Measurements from ENCODE around the gene CYB5R2. TPM values are rescaled to one million over a fixed set of nuclear protein-coding genes. Genes with fewer than 3 reads are reported as not detected.

Gene CYB5R2
- total RNA-seq, 2 experiments from 2014 or later, result 0.24 to 0.55 TPM

DNA sequence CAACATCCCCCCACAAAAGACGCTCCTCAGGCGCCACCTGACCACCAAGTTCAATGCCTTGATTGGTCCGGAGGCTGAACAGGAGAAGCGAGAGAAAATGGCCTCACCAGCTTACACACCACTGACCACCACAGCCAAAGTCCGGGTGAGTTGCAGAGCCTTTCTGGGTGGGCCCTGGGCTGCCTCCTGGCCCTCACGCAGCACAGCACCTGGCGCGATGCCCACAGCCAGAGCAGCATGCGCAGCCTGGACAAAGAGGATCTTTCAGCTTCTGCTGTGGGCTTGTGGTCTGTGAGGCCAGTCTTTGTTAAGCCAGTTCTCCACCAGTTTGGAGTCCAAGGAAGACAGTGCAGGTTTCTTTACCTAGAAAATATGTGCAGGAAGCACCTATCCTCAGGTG, 21.6 kb downstream of the CYB5R2 start:
- DNase-seq (no peak), ATAC-seq (no peak)
- Mint-ChIP-seq H3K27ac (no peak overlapping the region), H3K9me3 (ENCODE audit: insufficient read depth) (no peaks in the 10 kb centered on the region), H3K4me1 (ENCODE audit: low read depth) (no peaks in the 10 kb centered on the region), H3K4me3 (no peak overlapping the region), H3K36me3 (ENCODE audit: low read depth) (no peaks in the 10 kb centered on the region), H3K27me3 (ENCODE audit: low read depth) (no peaks in the 10 kb centered on the region)
- CTCF ChIA-PET, result no interaction called here
- POLR2A ChIA-PET, result no interaction called here

DNA sequence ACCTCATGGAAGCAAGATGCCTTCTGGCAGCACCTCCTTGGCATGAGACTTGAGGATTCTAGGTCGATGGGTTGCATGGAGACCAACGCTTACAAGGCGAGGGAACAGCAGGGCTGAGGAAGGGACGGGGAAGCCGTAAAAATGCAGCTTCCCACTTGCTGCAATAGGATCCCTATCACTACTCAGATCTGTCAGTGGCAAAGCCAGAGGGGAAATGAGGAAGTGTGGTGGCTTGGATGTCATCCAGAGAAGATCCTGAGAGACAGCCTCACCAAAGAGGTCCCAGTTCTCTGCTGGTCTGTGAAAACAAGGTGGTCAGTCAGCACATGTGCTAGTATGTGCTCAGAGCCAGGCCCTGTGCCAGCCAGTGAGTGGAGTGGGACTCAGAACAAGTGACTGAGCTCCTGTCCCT, 22.2 kb downstream of the CYB5R2 start:
- Mint-ChIP-seq H3K9me3 (ENCODE audit: insufficient read depth) (no peaks in the 10 kb centered on the region), H3K36me3 (ENCODE audit: low read depth) (no peaks in the 10 kb centered on the region), H3K4me3 (no peak overlapping the region), H3K27me3 (ENCODE audit: low read depth) (no peaks in the 10 kb centered on the region), H3K4me1 (ENCODE audit: low read depth) (no peaks in the 10 kb centered on the region), H3K27ac (no peak overlapping the region)
- DNase-seq, result no peak
- POLR2A ChIA-PET, result no interaction called here
- CTCF ChIA-PET, result interaction anchor here (1.9 kb wide), 1 partner anchor 14 kb away, joined by 5 read pairs; no protein-coding TSS in a partner anchor
- no peak for ATAC-seq

DNA sequence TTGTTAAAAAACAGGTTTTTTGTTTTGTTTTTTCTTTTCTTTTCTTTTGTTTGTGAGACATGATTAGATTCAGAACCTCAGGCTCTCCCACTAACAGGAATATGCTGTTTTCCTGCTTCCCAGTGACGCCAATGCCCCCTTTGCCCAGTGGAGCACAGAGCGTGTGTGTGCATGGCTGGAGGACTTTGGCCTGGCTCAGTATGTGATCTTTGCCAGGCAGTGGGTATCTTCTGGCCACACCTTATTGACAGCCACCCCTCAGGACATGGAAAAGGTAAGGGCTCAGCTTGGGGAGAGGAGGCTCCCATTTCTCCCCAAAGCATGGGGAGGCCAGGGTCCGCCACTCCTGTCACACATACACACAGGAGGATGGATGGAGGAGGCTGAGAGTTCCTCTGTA, 25.0 kb downstream of the CYB5R2 start:
- POLR2A ChIA-PET, result no interaction called here
- Mint-ChIP-seq H3K27ac (no peak overlapping the region), H3K4me1 (ENCODE audit: low read depth) (no peaks in the 10 kb centered on the region), H3K4me3 (no peak overlapping the region), H3K9me3 (ENCODE audit: insufficient read depth) (no peaks in the 10 kb centered on the region), H3K36me3 (ENCODE audit: low read depth) (no peaks in the 10 kb centered on the region), H3K27me3 (ENCODE audit: low read depth) (no peaks in the 10 kb centered on the region)
- ATAC-seq (no peak), DNase-seq (no peak)
- CTCF ChIA-PET, result no interaction called here

DNA sequence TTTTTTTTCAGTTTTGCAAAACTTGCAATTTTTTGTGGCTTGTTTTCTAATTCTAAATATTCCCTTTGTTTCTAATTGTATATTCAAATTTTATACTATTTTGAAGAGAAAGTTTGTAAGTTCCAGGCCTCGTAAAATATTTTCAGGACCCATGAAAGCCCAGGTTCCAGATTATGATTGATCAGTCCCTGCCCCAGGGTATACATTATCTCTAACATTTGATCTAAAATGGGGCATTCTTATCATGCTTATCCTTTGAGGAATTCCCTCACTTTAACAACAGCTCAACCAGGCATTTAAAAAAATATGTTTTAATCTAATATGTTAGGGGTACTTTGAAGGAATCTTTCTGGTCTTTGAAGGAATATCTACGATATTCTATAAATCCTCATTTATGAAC, 26.4 kb downstream of the CYB5R2 start:
- ATAC-seq, result no peak
- POLR2A ChIA-PET, result no interaction called here
- no peaks in the 10 kb centered on the region for H3K9me3 Mint-ChIP-seq (ENCODE audit: insufficient read depth)
- no peaks in the 10 kb centered on the region for H3K36me3 Mint-ChIP-seq (ENCODE audit: low read depth)
- DNase-seq, result no peak
- CTCF ChIA-PET, result interaction anchor here (0.7 to 1.3 kb wide), 2 partner anchors 11 to 20 kb away, joined by 3 read pairs; no protein-coding TSS in a partner anchor
- no peak overlapping the region for H3K27ac Mint-ChIP-seq
- H3K4me1 Mint-ChIP-seq (ENCODE audit: low read depth), result no peaks in the 10 kb centered on the region
- H3K4me3 Mint-ChIP-seq, result no peak overlapping the region
- no peaks in the 10 kb centered on the region for H3K27me3 Mint-ChIP-seq (ENCODE audit: low read depth)

DNA sequence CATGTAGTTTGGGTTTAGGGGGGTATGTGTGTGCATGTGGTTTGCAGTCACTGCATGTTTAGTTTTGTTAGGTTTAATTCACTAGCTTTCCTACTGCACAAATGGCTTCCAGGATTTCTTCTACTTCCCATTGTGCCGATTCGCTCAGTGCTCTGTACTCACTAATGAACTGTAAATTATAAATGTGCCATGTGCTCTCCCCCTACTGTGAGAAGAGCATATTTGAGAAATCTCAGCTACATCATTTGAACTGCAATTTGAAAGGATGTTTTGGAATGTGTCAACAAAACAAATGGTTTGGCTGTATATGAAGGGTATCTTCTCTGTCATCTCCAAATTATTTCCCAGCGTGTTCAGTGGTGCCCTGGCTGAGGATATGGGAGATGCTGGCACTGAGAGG, 28.1 kb downstream of the CYB5R2 start:
- ATAC-seq (no peak), DNase-seq (no peak)
- Mint-ChIP-seq H3K27ac (no peak overlapping the region), H3K4me3 (no peak overlapping the region), H3K9me3 (ENCODE audit: insufficient read depth) (no peaks in the 10 kb centered on the region), H3K36me3 (ENCODE audit: low read depth) (no peaks in the 10 kb centered on the region), H3K27me3 (ENCODE audit: low read depth) (no peaks in the 10 kb centered on the region), H3K4me1 (ENCODE audit: low read depth) (no peaks in the 10 kb centered on the region)
- ChIA-PET CTCF (interaction anchor here (0.7 kb wide), 1 partner anchor 12 kb away, joined by 3 read pairs; no protein-coding TSS in a partner anchor), POLR2A (no interaction called here)

DNA sequence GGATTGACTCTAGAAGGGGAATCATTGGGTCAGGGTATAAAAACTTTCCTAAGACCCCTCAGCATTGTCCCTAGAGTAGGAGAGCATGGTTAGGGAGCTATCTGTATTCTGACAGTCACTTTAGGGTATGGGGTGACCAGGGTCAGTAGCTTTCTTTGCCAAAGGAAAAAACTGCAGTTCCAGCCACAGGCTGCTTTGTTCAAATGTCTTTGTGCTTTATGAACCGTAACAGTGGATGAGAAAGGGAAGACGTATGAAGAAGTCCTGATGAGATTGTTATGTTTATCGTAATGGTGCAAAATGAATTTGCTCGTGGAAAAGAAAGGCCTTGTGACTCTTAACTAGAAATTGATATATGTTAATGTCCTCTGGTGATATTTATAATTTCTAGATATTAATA, 30.0 kb downstream of the CYB5R2 start:
- ChIA-PET POLR2A (no interaction called here), CTCF (interaction anchor here (0.8 to 1.0 kb wide), 2 partner anchors 14 to 21 kb away, joined by 3 to 4 read pairs; no protein-coding TSS in a partner anchor)
- Mint-ChIP-seq H3K4me1 (ENCODE audit: low read depth) (no peaks in the 10 kb centered on the region), H3K27ac (no peak overlapping the region), H3K9me3 (ENCODE audit: insufficient read depth) (no peaks in the 10 kb centered on the region), H3K4me3 (no peak overlapping the region), H3K27me3 (ENCODE audit: low read depth) (no peaks in the 10 kb centered on the region), H3K36me3 (ENCODE audit: low read depth) (no peaks in the 10 kb centered on the region)
- ATAC-seq (no peak), DNase-seq (no peak)

DNA sequence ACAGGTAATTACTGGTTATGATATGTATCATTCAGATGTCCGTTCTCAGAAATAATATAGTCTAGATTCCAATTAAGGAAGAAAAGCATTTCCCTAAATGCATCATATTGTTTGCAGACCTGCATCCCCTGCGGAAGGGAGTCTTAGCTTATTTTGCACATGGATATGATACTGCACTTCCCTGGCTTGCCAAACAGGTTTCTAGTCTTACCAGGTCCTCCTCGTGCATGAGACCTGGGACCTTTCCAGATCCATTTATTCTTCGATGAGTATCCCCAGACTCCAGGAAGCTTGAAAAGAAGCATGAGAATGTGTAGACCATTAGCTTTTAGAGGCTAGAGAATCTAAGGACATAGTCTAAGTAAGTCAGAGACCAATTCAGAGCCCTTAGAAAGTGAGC, 30.6 kb downstream of the CYB5R2 start:
- ChIA-PET POLR2A (no interaction called here), CTCF (interaction anchor here (0.8 kb wide), 1 partner anchor 20 kb away, joined by 3 read pairs; no protein-coding TSS in a partner anchor)
- DNase-seq (no peak), ATAC-seq (no peak)
- H3K27me3 Mint-ChIP-seq (ENCODE audit: low read depth), result peaks cover 2% of the 10 kb centered on the region
- no peak overlapping the region for H3K4me3 Mint-ChIP-seq
- H3K9me3 Mint-ChIP-seq (ENCODE audit: insufficient read depth), result no peaks in the 10 kb centered on the region
- H3K36me3 Mint-ChIP-seq (ENCODE audit: low read depth), result no peaks in the 10 kb centered on the region
- no peak overlapping the region for H3K27ac Mint-ChIP-seq
- no peaks in the 10 kb centered on the region for H3K4me1 Mint-ChIP-seq (ENCODE audit: low read depth)

DNA sequence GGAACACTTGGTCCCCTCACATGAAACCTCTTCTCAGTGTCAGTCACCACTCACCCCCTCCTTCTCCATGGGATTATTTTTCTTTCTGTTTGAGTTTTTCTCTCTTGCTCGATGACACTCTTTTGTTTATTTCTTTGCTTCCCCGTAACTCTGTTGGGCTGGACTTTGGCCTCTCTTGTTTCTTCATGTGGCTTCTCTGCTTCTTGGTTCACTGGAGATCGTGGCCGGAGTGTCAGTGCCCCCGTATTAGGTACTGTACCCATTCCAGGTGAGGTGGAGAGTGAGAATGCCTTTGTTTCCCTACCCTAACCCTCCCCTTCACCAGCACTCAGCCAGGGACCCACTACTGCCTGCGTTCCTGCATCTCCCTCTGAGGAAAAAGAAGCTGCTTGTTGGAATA, 32.5 kb downstream of the CYB5R2 start:
- Mint-ChIP-seq H3K4me3 (no peak overlapping the region), H3K4me1 (ENCODE audit: low read depth) (no peaks in the 10 kb centered on the region), H3K27me3 (ENCODE audit: low read depth) (peaks cover 2% of the 10 kb centered on the region), H3K9me3 (ENCODE audit: insufficient read depth) (no peaks in the 10 kb centered on the region), H3K36me3 (ENCODE audit: low read depth) (no peaks in the 10 kb centered on the region), H3K27ac (no peak overlapping the region)
- ChIA-PET POLR2A (no interaction called here), CTCF (no interaction called here)
- no peak for ATAC-seq
- no peak for DNase-seq

DNA sequence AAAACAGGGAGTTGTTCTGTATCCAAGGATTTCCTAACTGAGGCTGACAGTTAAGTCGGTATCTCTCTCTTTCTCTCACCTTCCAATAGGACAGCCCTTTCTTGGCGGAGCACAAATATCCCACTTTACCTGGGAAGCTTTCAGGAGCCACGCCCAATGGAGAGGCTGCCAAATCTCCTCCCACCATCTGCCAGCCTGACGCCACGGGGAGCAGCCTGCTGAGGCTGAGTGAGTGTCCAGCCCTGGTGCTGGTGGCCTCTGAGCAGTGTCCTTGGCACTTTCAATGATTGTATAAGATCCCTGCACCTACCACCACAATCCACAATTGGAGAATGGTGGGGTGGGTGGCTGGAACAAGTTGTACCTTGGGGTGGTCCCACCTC, 33.7 kb downstream of the CYB5R2 start:
- H3K4me1 Mint-ChIP-seq (ENCODE audit: low read depth), result no peaks in the 10 kb centered on the region
- no peaks in the 10 kb centered on the region for H3K9me3 Mint-ChIP-seq (ENCODE audit: insufficient read depth)
- no peaks in the 10 kb centered on the region for H3K36me3 Mint-ChIP-seq (ENCODE audit: low read depth)

DNA sequence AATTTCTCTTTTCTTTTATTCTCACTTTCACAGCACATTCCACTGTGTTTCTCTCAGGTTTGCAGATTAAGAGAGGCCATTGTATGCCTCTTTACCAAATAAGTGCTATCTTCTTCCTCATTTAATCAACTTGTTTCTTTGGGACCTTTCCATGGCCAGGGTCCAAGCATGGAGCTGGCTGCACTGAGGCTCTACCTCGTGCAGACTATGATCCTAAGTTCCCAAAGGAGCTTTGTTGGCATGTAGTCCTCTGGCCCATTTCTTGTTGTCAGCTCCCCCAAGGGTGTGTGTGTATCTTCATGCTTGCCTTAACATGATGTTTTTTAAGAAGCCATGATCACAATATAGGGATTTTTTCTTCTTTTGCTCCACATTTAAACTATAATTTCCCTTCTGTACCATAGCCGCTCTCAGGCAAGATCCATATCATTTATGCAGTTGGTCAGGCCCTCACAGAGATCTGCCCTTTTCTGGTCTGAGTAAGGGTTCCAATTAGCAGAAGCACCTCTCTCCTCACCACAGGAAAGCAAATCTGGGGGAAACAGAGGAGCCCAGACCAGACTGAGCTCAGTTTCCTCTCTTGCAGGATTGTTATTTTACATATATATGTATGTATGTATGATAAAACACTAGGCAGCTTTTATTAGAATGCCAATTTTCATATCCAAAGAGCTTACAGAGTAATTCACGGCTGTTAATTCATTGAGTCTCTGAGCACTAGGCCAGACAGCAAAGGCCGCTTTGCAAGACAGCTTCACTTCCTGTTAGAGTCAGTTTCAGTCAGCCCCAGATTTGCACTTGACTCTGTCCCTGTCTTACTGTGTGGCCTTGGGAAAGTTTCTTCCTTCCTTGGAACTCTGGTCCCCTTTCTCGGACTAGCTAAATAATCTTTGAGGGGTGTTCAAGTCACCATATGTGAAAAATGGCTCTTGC, 34.3 kb downstream of the CYB5R2 start:
- no peaks in the 10 kb centered on the region for H3K9me3 Mint-ChIP-seq (ENCODE audit: insufficient read depth)
- ChIA-PET POLR2A (no interaction called here), CTCF (no interaction called here)
- DNase-seq, result no peak
- ATAC-seq, result no peak
- no peaks in the 10 kb centered on the region for H3K36me3 Mint-ChIP-seq (ENCODE audit: low read depth)
- peaks cover 2% of the 10 kb centered on the region for H3K27me3 Mint-ChIP-seq (ENCODE audit: low read depth)
- H3K27ac Mint-ChIP-seq, result no peak overlapping the region
- H3K4me3 Mint-ChIP-seq, result no peak overlapping the region
- H3K4me1 Mint-ChIP-seq (ENCODE audit: low read depth), result no peaks in the 10 kb centered on the region

More for the DNA sequence above, 33.7 kb downstream of the CYB5R2 start:
- CTCF ChIA-PET, result no interaction called here
- ATAC-seq, result no peak
- Mint-ChIP-seq H3K27me3 (ENCODE audit: low read depth) (peaks cover 2% of the 10 kb centered on the region), H3K4me3 (no peak overlapping the region), H3K27ac (no peak overlapping the region)
- POLR2A ChIA-PET, result no interaction called here
- no peak for DNase-seq

DNA sequence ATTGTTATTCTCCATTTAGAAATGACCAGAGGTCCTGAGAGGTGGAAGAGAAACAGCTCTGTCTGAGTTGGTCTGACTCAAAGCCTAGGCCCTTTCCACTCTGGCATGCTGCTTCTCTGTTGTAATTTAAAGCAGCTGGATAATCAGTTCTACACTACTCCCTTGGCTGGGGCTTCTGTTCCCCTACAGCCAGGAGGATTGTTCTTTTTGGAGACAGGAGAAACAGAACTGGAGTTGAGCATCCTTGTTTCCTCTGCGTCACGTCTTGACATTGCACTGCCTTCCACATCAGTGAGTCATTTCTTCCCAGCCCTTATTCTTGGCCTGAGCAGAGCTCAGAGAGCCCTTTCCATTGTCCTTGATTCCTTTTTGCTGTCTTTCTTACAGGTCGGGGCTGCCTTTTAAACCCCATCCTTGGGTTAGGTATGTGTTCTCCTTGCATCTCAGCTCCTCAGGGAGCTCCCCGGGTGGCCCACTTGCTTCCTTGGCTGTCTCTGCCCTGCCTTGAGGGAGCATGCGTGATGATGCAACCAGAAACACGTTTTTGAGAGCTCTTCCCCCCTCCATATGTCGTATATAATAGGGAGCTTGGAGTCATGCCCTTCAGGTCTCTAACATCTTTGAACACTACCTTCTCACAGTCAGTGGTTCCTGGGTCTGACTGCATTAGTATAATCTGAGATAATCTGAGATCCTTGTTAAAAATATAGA, 35.7 kb downstream of the CYB5R2 start:
- no peaks in the 10 kb centered on the region for H3K9me3 Mint-ChIP-seq (ENCODE audit: insufficient read depth)
- ChIA-PET CTCF (no interaction called here), POLR2A (no interaction called here)
- peaks cover 2% of the 10 kb centered on the region for H3K27me3 Mint-ChIP-seq (ENCODE audit: low read depth)
- DNase-seq (no peak), ATAC-seq (no peak)
- no peaks in the 10 kb centered on the region for H3K36me3 Mint-ChIP-seq (ENCODE audit: low read depth)
- H3K27ac Mint-ChIP-seq, result no peak overlapping the region
- no peaks in the 10 kb centered on the region for H3K4me1 Mint-ChIP-seq (ENCODE audit: low read depth)
- no peak overlapping the region for H3K4me3 Mint-ChIP-seq

DNA sequence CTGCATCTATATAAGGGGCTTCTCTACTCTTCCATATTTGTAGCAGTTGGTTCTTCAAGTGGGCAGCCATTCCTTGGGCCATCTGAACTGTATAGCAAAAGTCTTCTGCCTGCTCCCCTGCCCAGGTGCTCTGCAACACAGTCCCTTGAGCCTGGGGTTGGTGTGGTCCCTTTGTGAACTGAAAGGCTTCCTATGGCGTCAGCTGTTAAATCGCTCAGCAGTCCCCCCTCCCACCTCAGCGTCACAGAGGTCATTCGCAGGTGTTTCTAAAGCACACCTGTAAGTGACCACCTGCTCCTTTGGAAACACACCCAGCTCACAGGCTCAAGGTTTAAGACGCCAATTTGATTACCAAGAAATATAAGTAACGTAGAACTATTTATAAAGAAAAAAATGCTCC, 37.0 kb downstream of the CYB5R2 start:
- ATAC-seq (no peak), DNase-seq (no peak)
- Mint-ChIP-seq H3K9me3 (ENCODE audit: insufficient read depth) (no peaks in the 10 kb centered on the region), H3K4me3 (no peak overlapping the region), H3K4me1 (ENCODE audit: low read depth) (no peaks in the 10 kb centered on the region), H3K36me3 (ENCODE audit: low read depth) (no peaks in the 10 kb centered on the region), H3K27me3 (ENCODE audit: low read depth) (peaks cover 2% of the 10 kb centered on the region), H3K27ac (no peak overlapping the region)
- ChIA-PET POLR2A (no interaction called here), CTCF (no interaction called here)

All from activated CD8-positive, alpha-beta T cell treated with anti-CD3 and anti-CD28 coated beads, Interleukin-2, amount 10 ng/mL, durations not matched to agents 7 days and 5 days (primary cell).